Keratinocyte (primary cell): ENCODE measurements around the gene PCDH15. TPM values are rescaled to one million over a fixed set of nuclear protein-coding genes. Genes with fewer than 3 reads are reported as not detected.

Experiments
- DNase-seq: peaks from one replicate; pipeline ENCODE4 v3.0.0-alpha.2; 2011; ENCODE audit warnings: low read depth, missing footprints, low spot score
- FAIRE-seq: peaks from 2 replicates; lab custom pipeline; 2011; peaks lifted over from hg19 to GRCh38; lab: Jason Lieb, UNC
- H2AFZ ChIP-seq: 2 replicates; pipeline ENCODE4 v1.6.0; 2012; ENCODE audit warnings: low read length, control low read depth, inconsistent platforms; ENCODE audit not compliant: control insufficient read depth
- H3K27ac ChIP-seq: 2 replicates; pipeline ENCODE4 v1.5.1; 2011; ENCODE audit warnings: low read length; ENCODE audit not compliant: control insufficient read depth, insufficient read depth
- H3K27me3 ChIP-seq: 3 replicates; pipeline ENCODE4 v1.6.0; 2011; ENCODE audit warnings: low read length; ENCODE audit not compliant: control insufficient read depth, insufficient read depth; ENCODE audit errors: extremely low read depth
- H3K36me3 ChIP-seq, 2 experiments: 2 replicates in 1 of 2; 3 replicates in 1 of 2; pipeline ENCODE4 v1.5.1; 2011; ENCODE audit warnings: low read length in 2 of 2, mild to moderate bottlenecking in 1 of 2; ENCODE audit not compliant: control insufficient read depth in 2 of 2, insufficient read depth in 2 of 2; ENCODE audit errors: extremely low read depth in 1 of 2
- H3K4me1 ChIP-seq: 3 replicates; pipeline ENCODE4 v1.5.1; 2011; ENCODE audit warnings: low read length; ENCODE audit not compliant: control insufficient read depth, insufficient read depth; ENCODE audit errors: extremely low read depth
- H3K4me2 ChIP-seq: 3 replicates; pipeline ENCODE4 v1.6.0; 2011; ENCODE audit warnings: low read depth, low read length; ENCODE audit not compliant: control insufficient read depth, insufficient read depth; ENCODE audit errors: extremely low read depth
- H3K4me3 ChIP-seq, 3 experiments: fragments of 200-600 bp in 1 of 3; sonication (generic) in 1 of 3; 2 replicates in 2 of 3; 3 replicates in 1 of 3; pipeline ENCODE4 v1.5.1; 2011 to 2016; ENCODE audit warnings: low read length in 3 of 3, mild to moderate bottlenecking in 3 of 3, control low read depth in 2 of 3, inconsistent platforms in 1 of 3, low read depth in 1 of 3, mixed read lengths in 1 of 3, mixed run types in 1 of 3, moderate library complexity in 1 of 3; ENCODE audit not compliant: control insufficient read depth in 2 of 3, insufficient read depth in 2 of 3; ENCODE audit errors: extremely low read depth in 1 of 3
- H3K79me2 ChIP-seq: 2 replicates; pipeline ENCODE4 v1.6.0; 2012; ENCODE audit warnings: low read length; ENCODE audit not compliant: control insufficient read depth, insufficient read depth
- H3K9ac ChIP-seq: 3 replicates; pipeline ENCODE4 v1.6.0; 2011; ENCODE audit warnings: low read length; ENCODE audit not compliant: control insufficient read depth, insufficient read depth; ENCODE audit errors: extremely low read depth
- H3K9me1 ChIP-seq: 3 replicates; pipeline ENCODE4 v1.6.0; 2011; ENCODE audit warnings: low read length; ENCODE audit not compliant: control insufficient read depth, insufficient read depth; ENCODE audit errors: extremely low read depth
- H3K9me3 ChIP-seq: 2 replicates; pipeline ENCODE4 v1.5.1; 2012; ENCODE audit warnings: low read depth, low read length; ENCODE audit not compliant: control insufficient read depth
- H4K20me1 ChIP-seq: 3 replicates; pipeline ENCODE4 v1.6.0; 2011; ENCODE audit warnings: low read length; ENCODE audit not compliant: control insufficient read depth, insufficient read depth; ENCODE audit errors: extremely low read depth
- EZH2 ChIP-seq: IDR thresholded peaks from one replicate; pipeline ENCODE4 v1.6.1; 2012; ENCODE audit warnings: inconsistent platforms, mild to moderate bottlenecking, low read length, moderate library complexity
- dilution Hi-C: fragments of 300-500 bp; cut with MboI; formaldehyde crosslinking; loops from one replicate; pipeline ENCODE4 v1.7.0; 2020; ENCODE audit warnings: low sequenced_read_pairs; ENCODE audit not compliant: extremely low pct_ligation_motif_present
- polyA plus RNA-seq, 5 experiments: library from polyadenylated mRNA; depleted of rRNA in 3 of 5; stranded (reverse) in 3 of 5; stranded (forward) in 1 of 5; unstranded in 1 of 5; fragments of >200 nt; gene quantifications; 1 replicate in 1 of 5; 2 replicates in 3 of 5; 3 replicates in 1 of 5; pipeline versions ENCODE4 v1.2.1 to v1.2.3, GENCODE V29; 2011 to 2012; ENCODE audit warnings: missing spikeins in 2 of 5, low read depth in 1 of 5, low replicate concordance in 1 of 5
- TF ChIP-seq, protein P1 (sequence below), 3 experiments: IDR thresholded peaks in 1 of 3; conservative IDR thresholded peaks in 1 of 3; optimal IDR thresholded peaks in 1 of 3; 2 replicates in 2 of 3; 3 replicates in 1 of 3; pipeline versions ENCODE3 to v1.5.1; 2011; ENCODE audit warnings: low read length in 3 of 3, mild to moderate bottlenecking in 3 of 3, moderate library complexity in 2 of 3, control low read depth in 1 of 3, inconsistent platforms in 1 of 3; ENCODE audit not compliant: insufficient read depth in 2 of 3; ENCODE audit errors: extremely low read depth in 1 of 3

The PCDH15 gene
- polyA plus RNA-seq, 1 donor (not counting 4 experiments of a cell fraction or from before 2014, with no cell fraction given) = not detected

DNA sequence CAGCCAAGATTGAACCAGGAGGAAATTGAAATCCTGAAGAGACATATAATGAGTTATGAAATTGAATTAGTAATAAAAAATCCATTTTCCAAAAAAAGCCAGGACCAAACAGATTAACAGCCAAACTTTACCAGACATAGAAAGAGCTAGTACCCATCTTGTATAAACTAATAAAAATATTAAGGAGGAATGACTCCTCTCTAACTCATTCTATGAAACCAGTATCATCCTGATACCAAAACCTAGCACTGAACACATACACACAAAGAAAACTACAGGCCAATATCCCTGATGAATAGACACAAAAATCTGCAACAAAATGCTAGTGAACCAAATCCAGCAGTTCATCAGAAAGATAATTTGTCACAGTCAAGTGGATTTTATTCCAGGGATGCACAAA is 140.6 kb downstream of the PCDH15 start:
- Histone ChIP-seq H3K27ac (no peak overlapping the region), H3K9me1 (no peaks in the 10 kb centered on the region), H3K4me2 (no peak overlapping the region), H3K4me1 (no peaks in the 10 kb centered on the region), H3K9ac (no peak overlapping the region), H3K27me3 (no peaks in the 10 kb centered on the region), H2AFZ (no peak overlapping the region), H3K4me3 (no peak overlapping the region), H3K9me3 (no peaks in the 10 kb centered on the region), H3K79me2 (no peaks in the 10 kb centered on the region), H4K20me1 (no peaks in the 10 kb centered on the region), H3K36me3 (no peaks in the 10 kb centered on the region)
- dilution Hi-C loops = no loop called here
- FAIRE-seq = no peak
- no peak for DNase-seq
- TF ChIP-seq EZH2 = no peak
- TF ChIP-seq, protein P1, sequence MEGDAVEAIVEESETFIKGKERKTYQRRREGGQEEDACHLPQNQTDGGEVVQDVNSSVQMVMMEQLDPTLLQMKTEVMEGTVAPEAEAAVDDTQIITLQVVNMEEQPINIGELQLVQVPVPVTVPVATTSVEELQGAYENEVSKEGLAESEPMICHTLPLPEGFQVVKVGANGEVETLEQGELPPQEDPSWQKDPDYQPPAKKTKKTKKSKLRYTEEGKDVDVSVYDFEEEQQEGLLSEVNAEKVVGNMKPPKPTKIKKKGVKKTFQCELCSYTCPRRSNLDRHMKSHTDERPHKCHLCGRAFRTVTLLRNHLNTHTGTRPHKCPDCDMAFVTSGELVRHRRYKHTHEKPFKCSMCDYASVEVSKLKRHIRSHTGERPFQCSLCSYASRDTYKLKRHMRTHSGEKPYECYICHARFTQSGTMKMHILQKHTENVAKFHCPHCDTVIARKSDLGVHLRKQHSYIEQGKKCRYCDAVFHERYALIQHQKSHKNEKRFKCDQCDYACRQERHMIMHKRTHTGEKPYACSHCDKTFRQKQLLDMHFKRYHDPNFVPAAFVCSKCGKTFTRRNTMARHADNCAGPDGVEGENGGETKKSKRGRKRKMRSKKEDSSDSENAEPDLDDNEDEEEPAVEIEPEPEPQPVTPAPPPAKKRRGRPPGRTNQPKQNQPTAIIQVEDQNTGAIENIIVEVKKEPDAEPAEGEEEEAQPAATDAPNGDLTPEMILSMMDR (optimal IDR thresholded peaks at IDR 0.05 in 1 of 3, IDR thresholded peaks at IDR 0.05 in 1 of 3, conservative IDR thresholded peaks at IDR 0.05 in 1 of 3; ENCODE audit: extremely low read depth in 1 of 3, insufficient read depth in 2 of 3, low read length in 3 of 3) = no peak

DNA sequence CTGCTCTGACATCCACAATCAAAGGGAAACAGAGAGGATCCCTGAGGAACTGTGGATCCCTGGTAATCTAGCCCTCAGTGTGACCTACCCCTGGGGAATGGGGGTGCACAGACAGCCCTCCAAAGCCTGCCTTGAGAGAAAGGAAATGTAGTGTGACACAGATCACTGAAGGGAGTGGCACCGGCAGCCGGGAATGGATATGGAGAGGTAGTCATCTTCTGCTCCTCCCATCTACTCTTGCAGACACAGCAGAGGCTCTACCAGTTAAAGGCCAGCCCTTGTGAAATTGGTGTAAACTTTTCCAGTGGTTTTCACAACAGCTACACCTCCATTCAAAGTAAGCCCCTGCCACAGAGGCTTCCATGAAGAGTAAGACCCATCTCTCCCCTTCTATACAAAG is 144.4 kb downstream of the PCDH15 start:
- Histone ChIP-seq H3K36me3 (no peaks in the 10 kb centered on the region), H4K20me1 (no peaks in the 10 kb centered on the region), H3K4me1 (no peaks in the 10 kb centered on the region), H3K27me3 (no peaks in the 10 kb centered on the region), H3K4me3 (no peak overlapping the region), H3K9me3 (no peaks in the 10 kb centered on the region), H3K9ac (no peak overlapping the region), H3K27ac (no peak overlapping the region), H3K4me2 (no peak overlapping the region), H3K9me1 (no peaks in the 10 kb centered on the region), H2AFZ (no peak overlapping the region), H3K79me2 (no peaks in the 10 kb centered on the region)
- no peak for FAIRE-seq
- DNase-seq = no peak
- TF ChIP-seq, protein P1 (optimal IDR thresholded peaks at IDR 0.05 in 1 of 3, IDR thresholded peaks at IDR 0.05 in 1 of 3, conservative IDR thresholded peaks at IDR 0.05 in 1 of 3; ENCODE audit: extremely low read depth in 1 of 3, insufficient read depth in 2 of 3, low read length in 3 of 3) = no peak
- no peak for TF ChIP-seq EZH2
- dilution Hi-C loops = no loop called here
